ENCODE measurements around the gene STARD10. TPM values are rescaled to one million over a fixed set of nuclear protein-coding genes. Genes with fewer than 3 reads are reported as not detected.

The STARD10 gene
- total RNA-seq, 1 experiment from 2014 or later = 55.1 TPM

DNA sequence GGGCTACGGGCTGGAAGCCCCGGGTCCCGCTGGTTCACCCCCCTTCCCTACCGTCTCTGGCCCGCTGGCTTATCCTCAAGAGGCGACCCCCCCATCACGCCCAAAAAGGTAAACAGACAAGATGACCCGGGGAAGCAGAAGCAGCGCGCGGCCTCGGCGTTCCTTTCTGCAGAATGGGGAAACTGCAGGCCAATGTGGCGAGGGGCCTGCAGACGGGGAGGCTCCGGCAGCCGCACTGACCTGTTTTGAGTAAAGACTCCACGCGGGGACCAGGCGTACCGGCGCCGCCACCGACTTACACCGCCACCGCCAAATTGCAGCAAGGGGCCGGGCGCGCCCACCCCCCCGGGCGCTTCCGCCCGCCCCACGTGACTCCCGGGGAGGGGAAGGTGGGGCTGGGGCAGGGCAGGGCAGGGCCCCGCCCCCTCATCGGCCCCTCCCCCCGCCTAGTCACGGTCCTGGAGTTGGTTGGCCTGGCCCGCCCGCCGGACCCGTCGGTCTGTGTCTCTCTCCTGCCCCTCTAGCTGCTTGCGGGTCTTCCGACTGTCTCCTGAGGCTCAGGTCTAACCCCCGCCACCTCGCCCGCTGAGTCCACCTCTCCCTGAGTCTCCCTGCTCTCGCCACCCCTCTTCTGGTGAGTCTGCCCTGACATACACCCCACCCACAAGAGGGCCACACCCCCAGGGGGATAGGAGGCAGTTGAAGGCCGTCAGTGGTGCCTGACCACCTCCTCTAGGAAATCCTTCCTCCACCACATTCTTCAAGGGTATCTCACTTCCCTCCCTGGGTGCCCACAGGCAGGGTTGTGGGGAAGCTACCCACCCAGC lies 41.5 kb downstream of the STARD10 start, which contains the start of gene ARAP1:
Gene ARAP1, minus strand, starts transcription at position 321 of the 827 bp plus-strand sequence. CDS start 25,280 bp downstream, outside the sequence.
- BruUV-seq (replicated peaks) = TSS peak; percentile 30
- peaks cover 21% of the 10 kb centered on the region for H3K4me1 Mint-ChIP-seq (ENCODE audit: low read depth, unreplicated experiment)
- no peaks in the 10 kb centered on the region for H3K27me3 Mint-ChIP-seq (ENCODE audit: unreplicated experiment)
- CTCF ChIA-PET = interaction anchor here (0.6 to 1.3 kb wide), 2 partner anchors 27 to 68 kb away, joined by 3 to 4 read pairs; no protein-coding TSS in a partner anchor
- peak within 1 kb of the TSS; percentile 78 for H3K4me3 Mint-ChIP-seq (ENCODE audit: low read depth, unreplicated experiment)
- peak; percentile 73 for DNase-seq
- no peaks in the 10 kb centered on the region for H3K9me3 Mint-ChIP-seq (ENCODE audit: low read depth, unreplicated experiment)
- TF ChIP-seq, protein P1, sequence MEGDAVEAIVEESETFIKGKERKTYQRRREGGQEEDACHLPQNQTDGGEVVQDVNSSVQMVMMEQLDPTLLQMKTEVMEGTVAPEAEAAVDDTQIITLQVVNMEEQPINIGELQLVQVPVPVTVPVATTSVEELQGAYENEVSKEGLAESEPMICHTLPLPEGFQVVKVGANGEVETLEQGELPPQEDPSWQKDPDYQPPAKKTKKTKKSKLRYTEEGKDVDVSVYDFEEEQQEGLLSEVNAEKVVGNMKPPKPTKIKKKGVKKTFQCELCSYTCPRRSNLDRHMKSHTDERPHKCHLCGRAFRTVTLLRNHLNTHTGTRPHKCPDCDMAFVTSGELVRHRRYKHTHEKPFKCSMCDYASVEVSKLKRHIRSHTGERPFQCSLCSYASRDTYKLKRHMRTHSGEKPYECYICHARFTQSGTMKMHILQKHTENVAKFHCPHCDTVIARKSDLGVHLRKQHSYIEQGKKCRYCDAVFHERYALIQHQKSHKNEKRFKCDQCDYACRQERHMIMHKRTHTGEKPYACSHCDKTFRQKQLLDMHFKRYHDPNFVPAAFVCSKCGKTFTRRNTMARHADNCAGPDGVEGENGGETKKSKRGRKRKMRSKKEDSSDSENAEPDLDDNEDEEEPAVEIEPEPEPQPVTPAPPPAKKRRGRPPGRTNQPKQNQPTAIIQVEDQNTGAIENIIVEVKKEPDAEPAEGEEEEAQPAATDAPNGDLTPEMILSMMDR (IDR thresholded peaks at IDR 0.05; ENCODE audit: unreplicated experiment) = no peak
- peak within 1 kb of the TSS; percentile 92 for H3K27ac Mint-ChIP-seq (ENCODE audit: unreplicated experiment)
- intact Hi-C loops (cut with micrococcal nuclease; ENCODE audit: unreplicated experiment) = no loop called here
- peaks cover 49% of the 10 kb centered on the region for H3K36me3 Mint-ChIP-seq (ENCODE audit: insufficient read depth, unreplicated experiment)

DNA sequence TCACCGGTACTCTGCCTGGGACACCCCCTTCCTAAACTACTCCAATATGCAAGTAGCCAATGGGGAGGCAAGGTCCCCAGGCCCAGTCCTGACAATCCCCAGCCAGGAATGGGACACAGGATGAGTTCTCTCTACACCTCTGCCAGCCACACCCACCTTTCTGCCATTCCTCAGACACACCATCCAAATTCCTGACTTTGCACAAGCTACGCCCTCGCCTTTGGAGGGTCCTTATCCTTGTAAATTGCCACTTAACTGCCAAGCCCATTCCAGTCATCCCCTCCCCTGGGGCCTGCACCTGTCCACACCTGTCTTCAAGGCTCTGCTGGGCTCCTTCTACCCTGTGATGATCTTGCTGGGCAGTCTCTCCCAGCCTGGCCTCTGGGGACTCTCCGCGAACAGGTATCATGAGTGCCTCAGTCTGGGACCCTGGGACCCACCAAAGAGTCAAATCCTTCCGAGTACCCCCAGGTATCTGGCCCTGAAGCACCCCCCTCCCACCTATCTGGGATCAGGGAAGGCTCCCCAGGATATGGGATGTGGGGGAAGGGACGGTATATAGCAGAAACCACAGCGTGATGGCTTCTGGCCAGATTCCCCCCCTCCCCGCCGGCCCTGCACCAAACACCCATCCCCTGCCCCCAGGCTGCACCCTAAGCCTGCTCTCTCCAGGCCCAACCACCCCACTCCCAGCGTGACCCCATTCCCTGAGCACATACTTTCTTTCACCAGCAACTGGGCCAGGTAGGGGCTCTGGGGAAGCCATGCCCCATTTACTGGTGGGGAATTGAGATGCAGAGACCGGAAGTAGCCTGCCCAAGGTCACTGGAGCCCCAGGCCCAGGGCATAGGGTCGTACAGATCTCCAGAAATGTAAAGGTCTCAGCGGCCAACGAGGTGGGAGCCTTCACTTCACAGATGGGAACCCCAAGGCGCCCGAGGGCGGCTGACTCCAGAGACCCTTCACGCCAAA lies 42.4 kb downstream of the STARD10 start:
- TF ChIP-seq, protein P1 (IDR thresholded peaks at IDR 0.05; ENCODE audit: unreplicated experiment) = no peak
- Mint-ChIP-seq H3K4me1 (ENCODE audit: low read depth, unreplicated experiment) (peaks cover 21% of the 10 kb centered on the region), H3K27ac (ENCODE audit: unreplicated experiment) (no peak overlapping the region), H3K36me3 (ENCODE audit: insufficient read depth, unreplicated experiment) (peaks cover 40% of the 10 kb centered on the region), H3K9me3 (ENCODE audit: low read depth, unreplicated experiment) (no peaks in the 10 kb centered on the region), H3K27me3 (ENCODE audit: unreplicated experiment) (no peaks in the 10 kb centered on the region), H3K4me3 (ENCODE audit: low read depth, unreplicated experiment) (peak overlapping the region; percentile 78)
- CTCF ChIA-PET = no interaction called here
- BruUV-seq (replicated peaks) = no TSS peak
- intact Hi-C loops (cut with micrococcal nuclease; ENCODE audit: unreplicated experiment) = no loop called here
- no peak for DNase-seq

- TF ChIP-seq, protein P1 (IDR thresholded peaks at IDR 0.05; ENCODE audit: unreplicated experiment) = no peak
- Mint-ChIP-seq H3K4me3 (ENCODE audit: low read depth, unreplicated experiment) (peak overlapping the region; percentile 78), H3K4me1 (ENCODE audit: low read depth, unreplicated experiment) (peaks cover 21% of the 10 kb centered on the region), H3K27me3 (ENCODE audit: unreplicated experiment) (no peaks in the 10 kb centered on the region), H3K27ac (ENCODE audit: unreplicated experiment) (no peak overlapping the region), H3K9me3 (ENCODE audit: low read depth, unreplicated experiment) (no peaks in the 10 kb centered on the region), H3K36me3 (ENCODE audit: insufficient read depth, unreplicated experiment) (peaks cover 38% of the 10 kb centered on the region)
- no TSS peak for BruUV-seq (replicated peaks)
- intact Hi-C loops (cut with micrococcal nuclease; ENCODE audit: unreplicated experiment) = no loop called here
- CTCF ChIA-PET = interaction anchor here (0.5 kb wide), 1 partner anchor 670 kb away, joined by 7 read pairs; no protein-coding TSS in a partner anchor
- DNase-seq = no peak
Observed at GRCh38 chr11:72750556-72751115, 43.2 kb downstream of the STARD10 start.

GRCh38 chr11:72750086-72750485 lies 43.8 kb downstream of the STARD10 start:
- BruUV-seq (replicated peaks) = no TSS peak
- CTCF ChIA-PET = interaction anchor here (0.5 kb wide), 1 partner anchor 670 kb away, joined by 7 read pairs; no protein-coding TSS in a partner anchor
- no peak overlapping the region for H3K4me3 Mint-ChIP-seq (ENCODE audit: low read depth, unreplicated experiment)
- intact Hi-C loops (cut with micrococcal nuclease; ENCODE audit: unreplicated experiment) = no loop called here
- TF ChIP-seq, protein P1 (IDR thresholded peaks at IDR 0.05; ENCODE audit: unreplicated experiment) = no peak
- H3K9me3 Mint-ChIP-seq (ENCODE audit: low read depth, unreplicated experiment) = no peaks in the 10 kb centered on the region
- H3K27me3 Mint-ChIP-seq (ENCODE audit: unreplicated experiment) = no peaks in the 10 kb centered on the region
- no peak for DNase-seq
- peaks cover 21% of the 10 kb centered on the region for H3K4me1 Mint-ChIP-seq (ENCODE audit: low read depth, unreplicated experiment)
- H3K36me3 Mint-ChIP-seq (ENCODE audit: insufficient read depth, unreplicated experiment) = peaks cover 38% of the 10 kb centered on the region
- no peak overlapping the region for H3K27ac Mint-ChIP-seq (ENCODE audit: unreplicated experiment)
